ENCODE data around the gene GLRX5.

GLRX5 gene

GRCh38 chr14:95531969-95532368, 2.9 kb upstream of the GLRX5 start:
- DNase-seq (ENCODE audit: low spot score) (no peak), FAIRE-seq (no peak)

GRCh38 chr14:95533391-95533821, 1.4 kb upstream of the GLRX5 start:
- DNase-seq (ENCODE audit: low spot score) (peak; percentile 6), FAIRE-seq (no peak)

GRCh38 chr14:95533822-95534221, 1.0 kb upstream of the GLRX5 start:
- DNase-seq (ENCODE audit: low spot score) = no peak
- FAIRE-seq = no peak

- no peak for DNase-seq (ENCODE audit: low spot score)
- no peak for FAIRE-seq
Observed at GRCh38 chr14:95535226-95536021, 574 bp downstream of the GLRX5 start.

- DNase-seq (ENCODE audit: low spot score) = no peak
- no peak for FAIRE-seq
Observed at GRCh38 chr14:95536036-95536593, 1.3 kb downstream of the GLRX5 start.

- no peak for FAIRE-seq
- no peak for DNase-seq (ENCODE audit: low spot score)
Observed at GRCh38 chr14:95536671-95537070, 1.8 kb downstream of the GLRX5 start.

- FAIRE-seq = no peak
- no peak for DNase-seq (ENCODE audit: low spot score)
Observed at GRCh38 chr14:95537298-95538089, 2.6 kb downstream of the GLRX5 start.

- DNase-seq (ENCODE audit: low spot score) (no peak), FAIRE-seq (no peak)
Observed at GRCh38 chr14:95538801-95539509, 4.1 kb downstream of the GLRX5 start.

- FAIRE-seq (no peak), DNase-seq (ENCODE audit: low spot score) (no peak)
Observed at GRCh38 chr14:95540236-95540855, 5.5 kb downstream of the GLRX5 start.

GRCh38 chr14:95541346-95541745, 6.5 kb downstream of the GLRX5 start:
- DNase-seq (ENCODE audit: low spot score) (no peak), FAIRE-seq (no peak)

GRCh38 chr14:95541932-95542930, 7.4 kb downstream of the GLRX5 start:
- no peak for DNase-seq (ENCODE audit: low spot score)
- FAIRE-seq = no peak

- no peak for DNase-seq (ENCODE audit: low spot score)
- FAIRE-seq = no peak
Observed at GRCh38 chr14:95543021-95543420, 8.2 kb downstream of the GLRX5 start.

GRCh38 chr14:95544588-95544987, 9.7 kb downstream of the GLRX5 start:
- DNase-seq (ENCODE audit: low spot score) (no peak), FAIRE-seq (no peak)

- DNase-seq (ENCODE audit: low spot score) (peak; percentile 73), FAIRE-seq (peak; percentile 84)
Observed at GRCh38 chr14:95545515-95546168, 10.8 kb downstream of the GLRX5 start.

- DNase-seq (ENCODE audit: low spot score) (no peak), FAIRE-seq (no peak)
Observed at GRCh38 chr14:95547272-95547625, 12.4 kb downstream of the GLRX5 start.

GRCh38 chr14:95547626-95548327, 12.9 kb downstream of the GLRX5 start:
- DNase-seq (ENCODE audit: low spot score) (peak; percentile 65), FAIRE-seq (no peak)

GRCh38 chr14:95548328-95548929, 13.6 kb downstream of the GLRX5 start:
- FAIRE-seq (no peak), DNase-seq (ENCODE audit: low spot score) (no peak)
